GM18909 (cell line): ENCODE data around the gene TENT4B.

Experiments used
- ATAC-seq: cut with Tn5 transposase; IDR thresholded peaks from one replicate; pipeline ENCODE4 v1.9.1; 2021; ENCODE audit warnings: mild to moderate bottlenecking; ENCODE audit not compliant: unreplicated experiment, poor library complexity

The TENT4B gene

DNA sequence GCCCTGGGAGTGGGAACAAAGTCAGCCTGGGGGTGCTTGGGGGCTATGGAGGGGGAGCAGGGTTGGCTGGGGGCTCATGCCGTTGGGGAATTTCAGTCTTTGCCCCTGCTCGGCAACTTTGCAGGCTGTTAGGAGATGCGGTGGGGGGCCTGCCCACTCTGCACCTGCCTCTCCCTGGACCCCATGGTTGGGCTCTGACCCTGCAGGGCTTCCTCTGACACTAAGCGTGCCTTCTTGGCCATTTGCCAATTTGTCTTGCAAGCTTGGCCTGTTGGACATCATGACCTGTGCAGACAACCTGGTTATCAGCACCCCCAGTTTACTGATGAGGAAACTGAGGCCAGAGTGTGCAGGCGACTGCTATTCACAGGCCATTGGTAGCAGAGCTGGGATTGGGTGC lies 127.8 kb downstream of the TENT4B start:
- ATAC-seq = no peak
